Measurements from ENCODE around the gene INMT. TPM values are rescaled to one million over a fixed set of nuclear protein-coding genes. Genes with fewer than 3 reads are reported as not detected.

INMT gene
- total and polyA plus RNA-seq, 8 donors, result 8.9 to 164 (median 21.6) TPM

- H3K36me3 ChIP-seq, result no peaks in the 10 kb centered on the region
- no peak for TF ChIP-seq CTCF (IDR thresholded peaks at IDR 0.05)
- H3K9me3 ChIP-seq, result no peaks in the 10 kb centered on the region
- DNase-seq, result no peak
- H3K27ac ChIP-seq, result no peak overlapping the region
- no peak overlapping the region for H3K4me3 ChIP-seq
- no peaks in the 10 kb centered on the region for H3K4me1 ChIP-seq
- ATAC-seq, result no peak
- intact Hi-C loops (cut with DNase I), result no loop called here
- H3K27me3 ChIP-seq, result no peaks in the 10 kb centered on the region
These were observed 43.0 kb upstream of the INMT start for GRCh38 chr7:30708983-30709382.

GRCh38 chr7:30709549-30709948, 42.4 kb upstream of the INMT start:
- DNase-seq (no peak), ATAC-seq (no peak)
- Histone ChIP-seq H3K36me3 (no peaks in the 10 kb centered on the region), H3K4me1 (no peaks in the 10 kb centered on the region), H3K9me3 (no peaks in the 10 kb centered on the region), H3K27ac (no peak overlapping the region), H3K27me3 (no peaks in the 10 kb centered on the region), H3K4me3 (no peak overlapping the region)
- no peak for TF ChIP-seq CTCF (IDR thresholded peaks at IDR 0.05)
- intact Hi-C loops (cut with DNase I), result no loop called here

DNA sequence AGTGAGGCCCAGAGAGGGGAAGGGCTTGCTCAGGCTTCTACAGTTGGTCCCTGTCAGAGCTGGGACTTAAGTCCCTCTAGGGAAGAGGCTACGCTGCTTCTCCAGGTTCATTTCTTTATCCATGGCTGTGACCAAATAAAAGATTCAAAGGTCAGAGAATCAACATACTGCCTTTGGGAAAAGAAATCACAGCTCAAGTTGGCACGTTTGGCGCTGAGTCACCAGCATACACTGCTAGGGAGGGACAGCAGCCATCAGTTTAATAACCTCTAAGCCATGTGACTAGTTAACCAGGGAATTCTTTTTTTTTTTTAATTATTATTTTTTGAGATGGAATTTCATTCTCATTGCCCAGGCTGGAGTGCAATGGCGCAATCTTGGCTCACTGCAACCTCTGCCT, 41.3 kb upstream of the INMT start:
- intact Hi-C loops (cut with DNase I), result no loop called here
- H3K4me3 ChIP-seq, result no peak overlapping the region
- no peak overlapping the region for H3K27ac ChIP-seq
- no peaks in the 10 kb centered on the region for H3K36me3 ChIP-seq
- DNase-seq (no peak), ATAC-seq (no peak)
- no peak for TF ChIP-seq CTCF (IDR thresholded peaks at IDR 0.05)
- no peaks in the 10 kb centered on the region for H3K27me3 ChIP-seq
- H3K9me3 ChIP-seq, result no peaks in the 10 kb centered on the region
- H3K4me1 ChIP-seq, result no peaks in the 10 kb centered on the region

GRCh38 chr7:30713392-30713791, 38.5 kb upstream of the INMT start:
- Histone ChIP-seq H3K27ac (no peak overlapping the region), H3K4me1 (no peaks in the 10 kb centered on the region)
- DNase-seq, result no peak

GRCh38 chr7:30714129-30714528, 37.8 kb upstream of the INMT start:
- H3K27ac ChIP-seq, result no peak overlapping the region
- no peak overlapping the region for H3K4me3 ChIP-seq
- H3K9me3 ChIP-seq, result peaks cover 0 to 28% of the 10 kb centered on the region in 2 donors
- no peaks in the 10 kb centered on the region for H3K27me3 ChIP-seq
- no peak for TF ChIP-seq CTCF (IDR thresholded peaks at IDR 0.05)
- no peak for ATAC-seq
- DNase-seq, result no peak
- no peaks in the 10 kb centered on the region for H3K36me3 ChIP-seq
- no peaks in the 10 kb centered on the region for H3K4me1 ChIP-seq
- intact Hi-C loops (cut with DNase I), result no loop called here

More at GRCh38 chr7:30713392-30713791, 38.5 kb upstream of the INMT start:
- H3K36me3 ChIP-seq, result no peaks in the 10 kb centered on the region
- peaks cover 0 to 20% of the 10 kb centered on the region in 2 donors for H3K9me3 ChIP-seq
- no peaks in the 10 kb centered on the region for H3K27me3 ChIP-seq
- no peak overlapping the region for H3K4me3 ChIP-seq
- no peak for ATAC-seq
- no peak for TF ChIP-seq CTCF (IDR thresholded peaks at IDR 0.05)
- intact Hi-C loops (cut with DNase I), result no loop called here

Data from left lung (tissue), 10 donors.